Panc1 (cell line): ENCODE measurements around the gene KERA. TPM values are rescaled to one million over a fixed set of nuclear protein-coding genes. Genes with fewer than 3 reads are reported as not detected.

Source experiments
- ATAC-seq: fragments of 200-7000 bp; cut with Tn5 transposase; 2 replicates; pipeline ENCODE4 v1.9.1; 2020; ENCODE audit warnings: mild to moderate bottlenecking, moderate library complexity
- BruUV-seq: library from RNA; stranded (reverse); fragments of 400-500 nt; replicated peaks from 2 replicates; lab custom pipeline; 2021; lab: Mats Ljungman, UMichigan
- CTCF ChIA-PET: fragments of 300-600 bp; sonication (Branson Sonifier 250); formaldehyde crosslinking; loops from one replicate; lab custom pipeline; 2022; ENCODE audit warnings: antibody characterized with exemption; lab: Charles Lee
- POLR2A ChIA-PET: fragments of 300-600 bp; sonication (Branson Sonifier 250); formaldehyde crosslinking; loops from one replicate; lab custom pipeline; 2022; ENCODE audit warnings: antibody characterized with exemption; lab: Charles Lee
- DNase-seq: peaks from one replicate; pipeline ENCODE4 v3.0.0-alpha.2; 2010; ENCODE audit warnings: low read depth, low spot score
- H3K27ac ChIP-seq: 2 replicates; pipeline ENCODE4 v1.5.1; 2011; ENCODE audit warnings: mild to moderate bottlenecking, low read length, inconsistent platforms
- H3K27me3 ChIP-seq: fragments of 200-500 bp; sonication (Bioruptor generic); 2 replicates; pipeline ENCODE4 v1.6.0; 2014; ENCODE audit warnings: low read length, inconsistent platforms; ENCODE audit not compliant: control insufficient read depth, insufficient read depth
- H3K36me3 ChIP-seq: fragments of 200-500 bp; sonication (Bioruptor generic); 2 replicates; pipeline ENCODE4 v1.5.1; 2014; ENCODE audit warnings: inconsistent platforms, mild to moderate bottlenecking, low read length, moderate library complexity; ENCODE audit not compliant: control insufficient read depth, insufficient read depth
- H3K4me1 ChIP-seq: 2 replicates; pipeline ENCODE4 v1.5.1; 2011; ENCODE audit warnings: inconsistent platforms, mild to moderate bottlenecking, low read length, moderate library complexity; ENCODE audit not compliant: control insufficient read depth, insufficient read depth
- H3K4me3 ChIP-seq, 2 experiments: 2 replicates each; pipeline ENCODE4 v1.5.1; 2011 to 2012; ENCODE audit warnings: low read depth in 2 of 2, low read length in 2 of 2, mild to moderate bottlenecking in 2 of 2, inconsistent platforms in 1 of 2, moderate library complexity in 1 of 2
- H3K9me3 ChIP-seq: fragments of 200-500 bp; sonication (Bioruptor generic); 2 replicates; pipeline ENCODE4 v1.5.1; 2014; ENCODE audit warnings: low read depth, mild to moderate bottlenecking, inconsistent platforms, low read length, moderate library complexity; ENCODE audit not compliant: control insufficient read depth, insufficient read depth
- POLR2AphosphoS5 ChIP-seq: IDR thresholded peaks from 2 replicates; pipeline ENCODE4 v1.6.1; 2012; ENCODE audit warnings: mild to moderate bottlenecking, low read depth, low read length, moderate library complexity
- REST ChIP-seq, 2 experiments: IDR thresholded peaks; 2 replicates each; pipeline ENCODE4 v1.6.1; 2011 to 2012; ENCODE audit warnings: low read depth in 2 of 2, control low read depth in 1 of 2, low read length in 1 of 2, mild to moderate bottlenecking in 1 of 2, moderate library complexity in 1 of 2; ENCODE audit not compliant: insufficient read depth in 1 of 2
- SIN3A ChIP-seq: IDR thresholded peaks from 2 replicates; pipeline ENCODE4 v1.6.1; 2012; ENCODE audit warnings: low read depth, mild to moderate bottlenecking, low read length, moderate library complexity, borderline replicate concordance; ENCODE audit not compliant: insufficient read depth
- TCF7L2 ChIP-seq: IDR thresholded peaks from 2 replicates; pipeline ENCODE4 v1.6.1; 2011; ENCODE audit warnings: mild to moderate bottlenecking, low read depth, low read length, inconsistent platforms
- in situ Hi-C: cut with HindIII; loops from 2 replicates; pipeline ENCODE4 v1.10.0; 2016; ENCODE audit warnings: low sequenced_read_pairs, low pct_unique_long_range_greater_than_20kb
- intact Hi-C: fragments of 100-400 bp; cut with micrococcal nuclease; formaldehyde crosslinking; loops from one replicate; pipeline ENCODE4 v1.10.0; 2022; ENCODE audit not compliant: unreplicated experiment
- total RNA-seq: library from RNA; stranded (reverse); gene quantifications from one replicate; pipeline ENCODE4 v1.2.1, GENCODE V29; 2021; ENCODE audit not compliant: unreplicated experiment
- TF ChIP-seq, protein P1 (sequence below): fragments of 450-650 bp; IDR thresholded peaks from 2 replicates; pipeline ENCODE4 v1.5.1; 2017; ENCODE audit warnings: mild to moderate bottlenecking

KERA gene
- total RNA-seq, 1 experiment from 2014 or later: not detected

DNA sequence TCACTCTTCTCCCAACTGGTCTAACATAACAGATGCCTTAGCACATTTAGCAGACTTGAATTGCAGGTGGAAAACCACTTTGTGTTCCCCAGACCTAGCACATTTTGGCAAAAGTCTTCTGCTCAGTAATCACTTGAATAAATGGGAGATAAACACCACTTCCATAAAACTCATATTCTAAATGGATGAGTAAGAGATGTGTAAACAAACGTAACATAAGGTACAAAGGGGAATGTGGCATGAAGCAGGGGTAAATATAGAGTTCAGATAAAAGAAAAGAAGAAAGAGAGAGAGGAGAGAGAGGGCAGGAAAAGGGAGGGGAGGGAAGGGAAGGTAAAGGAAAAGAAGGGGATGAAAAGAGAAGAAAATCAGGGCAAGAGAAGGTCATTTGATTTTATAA, 17.0 kb upstream of the KERA start:
- intact Hi-C loops (no loop called here), in situ Hi-C loops (no loop called here)
- ATAC-seq (no peak), DNase-seq (no peak)
- no peaks in the 10 kb centered on the region for H3K4me1 ChIP-seq
- no peaks in the 10 kb centered on the region for H3K9me3 ChIP-seq
- no peak overlapping the region for H3K27ac ChIP-seq
- no peaks in the 10 kb centered on the region for H3K27me3 ChIP-seq
- CTCF ChIA-PET: interaction anchor here (0.6 kb wide), 1 partner anchor 1453 kb away, joined by 4 read pairs; no protein-coding TSS in a partner anchor
- BruUV-seq: no TSS peak
- POLR2A ChIA-PET: no interaction called here
- H3K4me3 ChIP-seq: no peak overlapping the region
- TF ChIP-seq TCF7L2: no peak
- H3K36me3 ChIP-seq: no peaks in the 10 kb centered on the region

DNA sequence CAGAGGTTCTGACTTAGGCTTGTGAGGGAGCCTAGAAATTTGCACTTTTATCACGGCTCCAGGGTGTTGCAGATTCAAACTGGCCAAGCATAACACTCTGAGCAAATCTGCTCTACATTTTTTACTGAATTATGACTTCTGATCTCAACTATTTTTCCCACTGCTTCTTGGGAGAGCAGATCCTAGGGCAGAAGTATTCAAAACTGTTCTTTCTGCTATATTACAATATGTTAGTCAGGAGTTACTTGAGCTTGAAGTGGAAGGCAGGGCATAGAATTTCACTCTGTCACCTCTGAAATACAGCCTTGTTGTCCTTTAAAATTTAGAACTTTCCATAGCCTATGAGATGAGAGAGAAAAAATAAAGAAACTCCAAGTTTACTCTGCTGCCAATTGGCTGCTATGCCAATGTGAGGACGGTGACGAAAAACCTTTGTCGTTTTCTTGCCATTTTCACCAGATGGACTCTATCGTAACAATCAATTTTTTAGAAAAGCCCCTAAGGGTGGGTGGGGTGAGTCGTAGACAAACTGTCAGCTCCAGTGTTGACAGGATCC, 16.4 kb upstream of the KERA start:
- DNase-seq: no peak
- ChIA-PET CTCF (interaction anchor here (0.6 kb wide), 1 partner anchor 1452 kb away, joined by 4 read pairs; no protein-coding TSS in a partner anchor), POLR2A (no interaction called here)
- Histone ChIP-seq H3K27me3 (no peaks in the 10 kb centered on the region), H3K9me3 (no peaks in the 10 kb centered on the region), H3K4me3 (no peak overlapping the region), H3K27ac (no peak overlapping the region), H3K36me3 (no peaks in the 10 kb centered on the region), H3K4me1 (no peaks in the 10 kb centered on the region)
- BruUV-seq: no TSS peak
- no peak for ATAC-seq
- in situ Hi-C loops: no loop called here
- intact Hi-C loops: no loop called here
- TF ChIP-seq POLR2AphosphoS5 (no peak), REST (IDR thresholded peaks at IDR 0.05; ENCODE audit: insufficient read depth in 1 of 2, low read depth in 2 of 2, low read length in 1 of 2) (no peak), TCF7L2 (no peak), SIN3A (no peak)
- TF ChIP-seq, protein P1, sequence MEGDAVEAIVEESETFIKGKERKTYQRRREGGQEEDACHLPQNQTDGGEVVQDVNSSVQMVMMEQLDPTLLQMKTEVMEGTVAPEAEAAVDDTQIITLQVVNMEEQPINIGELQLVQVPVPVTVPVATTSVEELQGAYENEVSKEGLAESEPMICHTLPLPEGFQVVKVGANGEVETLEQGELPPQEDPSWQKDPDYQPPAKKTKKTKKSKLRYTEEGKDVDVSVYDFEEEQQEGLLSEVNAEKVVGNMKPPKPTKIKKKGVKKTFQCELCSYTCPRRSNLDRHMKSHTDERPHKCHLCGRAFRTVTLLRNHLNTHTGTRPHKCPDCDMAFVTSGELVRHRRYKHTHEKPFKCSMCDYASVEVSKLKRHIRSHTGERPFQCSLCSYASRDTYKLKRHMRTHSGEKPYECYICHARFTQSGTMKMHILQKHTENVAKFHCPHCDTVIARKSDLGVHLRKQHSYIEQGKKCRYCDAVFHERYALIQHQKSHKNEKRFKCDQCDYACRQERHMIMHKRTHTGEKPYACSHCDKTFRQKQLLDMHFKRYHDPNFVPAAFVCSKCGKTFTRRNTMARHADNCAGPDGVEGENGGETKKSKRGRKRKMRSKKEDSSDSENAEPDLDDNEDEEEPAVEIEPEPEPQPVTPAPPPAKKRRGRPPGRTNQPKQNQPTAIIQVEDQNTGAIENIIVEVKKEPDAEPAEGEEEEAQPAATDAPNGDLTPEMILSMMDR: no peak

DNA sequence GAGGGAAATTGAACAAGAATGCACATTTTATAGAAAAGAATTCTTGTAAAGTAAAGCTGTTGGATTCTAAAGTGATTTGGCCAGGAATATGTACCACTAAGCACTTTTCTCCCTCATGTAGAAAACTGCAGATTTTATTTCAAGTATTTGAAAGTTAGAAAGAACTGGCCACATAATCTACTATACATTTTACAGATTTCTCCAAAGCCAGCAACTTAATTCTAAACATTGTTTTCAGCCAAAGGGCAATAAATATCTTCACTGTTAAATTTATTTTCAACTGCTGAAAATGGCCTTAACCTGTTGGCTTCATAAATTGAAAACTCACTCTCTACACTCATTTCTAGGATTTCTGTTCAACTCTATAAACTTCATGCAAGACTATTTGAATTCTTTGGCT, 15.6 kb upstream of the KERA start:
- Histone ChIP-seq H3K4me1 (no peaks in the 10 kb centered on the region), H3K36me3 (no peaks in the 10 kb centered on the region), H3K27ac (no peak overlapping the region), H3K9me3 (no peaks in the 10 kb centered on the region), H3K27me3 (no peaks in the 10 kb centered on the region), H3K4me3 (no peak overlapping the region)
- CTCF ChIA-PET: no interaction called here
- ATAC-seq (no peak), DNase-seq (no peak)
- POLR2A ChIA-PET: no interaction called here
- TF ChIP-seq SIN3A: no peak
- TF ChIP-seq, protein P1: no peak
- TF ChIP-seq POLR2AphosphoS5: no peak
- no peak for TF ChIP-seq TCF7L2
- no peak for TF ChIP-seq REST (IDR thresholded peaks at IDR 0.05; ENCODE audit: insufficient read depth in 1 of 2, low read depth in 2 of 2, low read length in 1 of 2)
- no TSS peak for BruUV-seq
- in situ Hi-C loops (no loop called here), intact Hi-C loops (no loop called here)
